Thymus (tissue), 11 donors: ENCODE data around the gene DIPK1A. TPM values are rescaled to one million over a fixed set of nuclear protein-coding genes. Genes with fewer than 3 reads are reported as not detected.
A peak's percentile ranks its signal among the peaks of the same experiment; 100 is the strongest.
"Not testable (repeated sequence)": the region's sequence is repeated elsewhere in the genome, so short reads cannot be mapped to it uniquely, and the experiment has no call there.

ENCODE experiments used
- DNase-seq, 9 donors: peaks; one replicate each; pipeline ENCODE4 v3.0.0-alpha.2; 2013; ENCODE audit warnings: low spot score in 9 of 9, low read depth in 6 of 9, missing footprints in 1 of 9
- H3K27ac ChIP-seq, 2 donors: one replicate each; pipeline ENCODE4 v1.5.1; 2013; ENCODE audit warnings: control low read depth in 1 of 2, low read depth in 1 of 2, low read length in 1 of 2, mild to moderate bottlenecking in 1 of 2, moderate library complexity in 1 of 2
- H3K27me3 ChIP-seq, 2 donors: one replicate each; pipeline ENCODE4 v1.5.1; 2013; ENCODE audit warnings: low read length in 1 of 2; ENCODE audit not compliant: control insufficient read depth in 2 of 2, insufficient read depth in 1 of 2
- H3K36me3 ChIP-seq, 2 donors: one replicate each; pipeline ENCODE4 v1.5.1; 2013; ENCODE audit warnings: low read length in 1 of 2, mild to moderate bottlenecking in 1 of 2, moderate library complexity in 1 of 2; ENCODE audit not compliant: control insufficient read depth in 2 of 2, insufficient read depth in 2 of 2
- H3K4me1 ChIP-seq, 2 donors: one replicate each; pipeline ENCODE4 v1.5.1; 2013; ENCODE audit warnings: low read length in 2 of 2; ENCODE audit not compliant: control insufficient read depth in 2 of 2, insufficient read depth in 2 of 2
- H3K4me3 ChIP-seq, 2 donors: one replicate each; pipeline ENCODE4 v1.5.1; 2013; ENCODE audit warnings: low read length in 2 of 2, control low read depth in 1 of 2, mild to moderate bottlenecking in 1 of 2
- H3K9me3 ChIP-seq, 2 donors: one replicate each; pipeline ENCODE4 v1.5.1; 2013; ENCODE audit warnings: low read length in 1 of 2, mild to moderate bottlenecking in 1 of 2; ENCODE audit not compliant: control insufficient read depth in 2 of 2, insufficient read depth in 1 of 2
- WGBS: extraction: QIAGEN DNeasy Blood & Tissue Kit; methylation state at CpG from one replicate; pipeline ENCODE4 v1.1.7; 2013; 5-methylcytosine and 5-hydroxymethylcytosine counted together
- polyA plus RNA-seq: library from polyadenylated mRNA; stranded (reverse); fragments of 200-250 nt; gene quantifications from one replicate; pipeline ENCODE4 v1.2.3, GENCODE V29; 2013
- total RNA-seq: library from RNA; stranded (reverse); fragments of 120-200 nt; gene quantifications from one replicate; pipeline ENCODE4 v1.2.4, GENCODE V29; 2013
- donor health status: healthy.

DIPK1A gene
- total and polyA plus RNA-seq, 2 donors: 11.9 to 13.1 TPM

GRCh38 chr1:92972409-92973129, 11.3 kb upstream of the DIPK1A start:
- H3K4me3 ChIP-seq: no peak overlapping the region
- H3K9me3 ChIP-seq: no peaks in the 10 kb centered on the region
- no peak overlapping the region for H3K27ac ChIP-seq
- no peaks in the 10 kb centered on the region for H3K27me3 ChIP-seq
- H3K4me1 ChIP-seq: peaks cover 5 to 16% of the 10 kb centered on the region in 2 donors
- no peak for DNase-seq
- WGBS: 85% methylated on average over 1 of the region's 1 CpG
- H3K36me3 ChIP-seq: no peaks in the 10 kb centered on the region

GRCh38 chr1:92971932-92972331, 10.7 kb upstream of the DIPK1A start:
- not testable (repeated sequence) for H3K36me3 ChIP-seq, DNase-seq, H3K9me3 ChIP-seq, H3K27ac ChIP-seq, H3K4me3 ChIP-seq, H3K27me3 ChIP-seq
- peaks cover 5 to 16% of the 10 kb centered on the region in 2 donors for H3K4me1 ChIP-seq
- 96% methylated on average over 6 of the region's 6 CpGs for WGBS

GRCh38 chr1:92970990-92971689, 9.9 kb upstream of the DIPK1A start:
- peaks cover 5 to 16% of the 10 kb centered on the region in 2 donors for H3K4me1 ChIP-seq
- DNase-seq: no peak
- H3K27ac ChIP-seq: no peak overlapping the region
- no peaks in the 10 kb centered on the region for H3K27me3 ChIP-seq
- H3K4me3 ChIP-seq: no peak overlapping the region
- H3K9me3 ChIP-seq: no peaks in the 10 kb centered on the region
- WGBS: 98% methylated on average over 7 of the region's 7 CpGs
- no peaks in the 10 kb centered on the region for H3K36me3 ChIP-seq

- H3K36me3 ChIP-seq: no peaks in the 10 kb centered on the region
- H3K4me1 ChIP-seq: peaks cover 16 to 29% of the 10 kb centered on the region in 2 donors
- no peak overlapping the region for H3K4me3 ChIP-seq
- 97% methylated on average over 3 of the region's 3 CpGs for WGBS
- no peaks in the 10 kb centered on the region for H3K9me3 ChIP-seq
- H3K27ac ChIP-seq: no peak overlapping the region
- H3K27me3 ChIP-seq: no peaks in the 10 kb centered on the region
- DNase-seq: no peak
Observed at GRCh38 chr1:92969517-92969916, 8.3 kb upstream of the DIPK1A start.

- Histone ChIP-seq H3K27me3 (no peaks in the 10 kb centered on the region), H3K36me3 (no peaks in the 10 kb centered on the region), H3K9me3 (no peaks in the 10 kb centered on the region), H3K4me3 (no peak overlapping the region), H3K27ac (no peak overlapping the region), H3K4me1 (peaks cover 17 to 38% of the 10 kb centered on the region in 2 donors)
- DNase-seq: peak in 1 of 9 donors; percentile 52
- WGBS: 53% methylated on average over 2 of the region's 2 CpGs
Observed at GRCh38 chr1:92968138-92969032, 7.1 kb upstream of the DIPK1A start.

GRCh38 chr1:92964998-92965397, 3.7 kb upstream of the DIPK1A start:
- no peaks in the 10 kb centered on the region for H3K9me3 ChIP-seq
- no peak overlapping the region for H3K4me3 ChIP-seq
- DNase-seq: peak in 7 of 9 donors; percentile 44 to 87 (median 64)
- no peaks in the 10 kb centered on the region for H3K36me3 ChIP-seq
- no peaks in the 10 kb centered on the region for H3K27me3 ChIP-seq
- peak overlapping the region; percentile 81 to 86 for H3K27ac ChIP-seq
- WGBS: 25% methylated on average over 3 of the region's 3 CpGs
- peaks cover 22 to 51% of the 10 kb centered on the region in 2 donors for H3K4me1 ChIP-seq

GRCh38 chr1:92964316-92964715, 3.1 kb upstream of the DIPK1A start:
- Histone ChIP-seq H3K4me3 (no peak overlapping the region), H3K4me1 (peaks cover 22 to 56% of the 10 kb centered on the region in 2 donors), H3K27ac (peak overlapping the region; percentile 81 to 86), H3K27me3 (no peaks in the 10 kb centered on the region), H3K9me3 (no peaks in the 10 kb centered on the region), H3K36me3 (no peaks in the 10 kb centered on the region)
- no peak for DNase-seq

GRCh38 chr1:92961896-92962752, 862 bp upstream of the DIPK1A start:
- Histone ChIP-seq H3K4me1 (peaks cover 27 to 57% of the 10 kb centered on the region in 2 donors), H3K4me3 (peak overlapping the region; percentile 77 to 90)
- 7% methylated on average over 32 of the region's 32 CpGs for WGBS

More at GRCh38 chr1:92961896-92962752, 862 bp upstream of the DIPK1A start:
- H3K9me3 ChIP-seq: no peaks in the 10 kb centered on the region
- H3K27ac ChIP-seq: peak overlapping the region; percentile 92 to 97
- no peaks in the 10 kb centered on the region for H3K36me3 ChIP-seq
- peak in 7 of 9 donors; percentile 42 to 82 (median 58) for DNase-seq
- H3K27me3 ChIP-seq: no peaks in the 10 kb centered on the region
